ENCODE measurements around the gene KPNA1.

The KPNA1 gene

DNA sequence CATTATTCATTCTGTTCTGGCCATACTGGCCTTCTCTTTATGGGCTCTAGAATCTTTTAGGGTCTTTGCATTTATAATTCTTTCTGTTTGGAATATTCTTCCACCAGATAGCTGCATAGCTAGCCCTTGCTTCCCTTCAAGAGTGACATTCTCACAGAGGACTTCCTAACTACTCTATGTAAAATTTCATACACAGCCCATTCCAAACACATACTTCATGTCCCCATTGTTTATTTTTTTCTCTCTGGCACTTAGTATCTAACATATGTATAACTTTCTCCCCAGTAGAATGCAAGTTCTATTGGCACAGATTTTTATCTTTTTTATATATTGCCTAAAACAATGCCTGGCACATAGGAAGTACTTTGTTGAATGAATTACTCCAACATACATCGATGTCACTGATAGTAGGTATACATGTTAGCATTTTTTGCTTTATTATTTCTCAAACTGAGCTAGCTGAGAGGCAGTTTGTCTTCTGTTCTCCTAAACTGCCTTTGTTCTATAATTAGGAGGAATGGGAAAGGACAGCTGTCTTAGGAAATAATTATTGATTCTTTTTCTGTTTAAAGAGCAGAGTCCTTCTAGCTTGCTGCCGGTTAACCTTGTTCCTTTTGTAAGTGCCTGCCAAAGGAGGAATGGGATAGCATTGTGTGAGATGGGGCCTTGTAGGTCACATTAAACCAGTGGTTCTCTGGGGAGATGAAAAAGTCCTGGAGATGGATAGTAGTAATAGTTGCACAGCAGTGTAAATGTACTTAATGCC is 122.9 kb downstream of the KPNA1 start:
- Histone ChIP-seq H3K4me1 (ENCODE audit: insufficient read depth, poor library complexity, severe bottlenecking) (peaks cover 9% of the 10 kb centered on the region), H3K27ac (ENCODE audit: poor library complexity, severe bottlenecking) (no peak overlapping the region), H3K27me3 (ENCODE audit: insufficient read depth, poor library complexity, severe bottlenecking) (no peaks in the 10 kb centered on the region), H3K36me3 (ENCODE audit: low read depth) (no peaks in the 10 kb centered on the region; the same call in 1 of the 2 replicates), H3K9me3 (ENCODE audit: severe bottlenecking) (no peaks in the 10 kb centered on the region), H3K4me3 (ENCODE audit: severe bottlenecking) (no peak overlapping the region)
- TF ChIP-seq, protein P1, sequence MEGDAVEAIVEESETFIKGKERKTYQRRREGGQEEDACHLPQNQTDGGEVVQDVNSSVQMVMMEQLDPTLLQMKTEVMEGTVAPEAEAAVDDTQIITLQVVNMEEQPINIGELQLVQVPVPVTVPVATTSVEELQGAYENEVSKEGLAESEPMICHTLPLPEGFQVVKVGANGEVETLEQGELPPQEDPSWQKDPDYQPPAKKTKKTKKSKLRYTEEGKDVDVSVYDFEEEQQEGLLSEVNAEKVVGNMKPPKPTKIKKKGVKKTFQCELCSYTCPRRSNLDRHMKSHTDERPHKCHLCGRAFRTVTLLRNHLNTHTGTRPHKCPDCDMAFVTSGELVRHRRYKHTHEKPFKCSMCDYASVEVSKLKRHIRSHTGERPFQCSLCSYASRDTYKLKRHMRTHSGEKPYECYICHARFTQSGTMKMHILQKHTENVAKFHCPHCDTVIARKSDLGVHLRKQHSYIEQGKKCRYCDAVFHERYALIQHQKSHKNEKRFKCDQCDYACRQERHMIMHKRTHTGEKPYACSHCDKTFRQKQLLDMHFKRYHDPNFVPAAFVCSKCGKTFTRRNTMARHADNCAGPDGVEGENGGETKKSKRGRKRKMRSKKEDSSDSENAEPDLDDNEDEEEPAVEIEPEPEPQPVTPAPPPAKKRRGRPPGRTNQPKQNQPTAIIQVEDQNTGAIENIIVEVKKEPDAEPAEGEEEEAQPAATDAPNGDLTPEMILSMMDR (IDR thresholded peaks at IDR 0.05; ENCODE audit: poor library complexity, severe bottlenecking) = no peak
- ATAC-seq (ENCODE audit: low read depth) (no peak), DNase-seq (ENCODE audit: low spot score) (no peak)

DNA sequence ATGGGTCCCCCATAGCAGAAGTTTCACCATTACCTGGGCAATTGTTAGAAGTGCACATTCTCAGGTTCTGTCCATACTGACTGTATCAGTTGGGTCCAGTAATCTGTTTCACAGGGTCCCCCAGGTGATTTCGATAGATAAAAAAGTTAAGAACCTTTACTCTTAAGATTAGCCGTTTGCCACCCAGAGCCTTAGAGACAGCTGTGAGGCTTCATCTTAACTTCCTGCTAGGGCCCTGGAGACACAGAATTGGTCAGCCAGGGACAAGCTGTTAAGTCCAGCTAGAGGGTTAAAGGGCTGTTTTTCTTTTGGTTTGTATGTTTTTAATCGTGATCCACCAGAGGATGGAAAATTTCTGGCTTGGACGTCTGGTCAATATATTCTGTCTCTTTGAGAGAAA is 124.1 kb downstream of the KPNA1 start:
- no peak overlapping the region for H3K27ac ChIP-seq (ENCODE audit: poor library complexity, severe bottlenecking)
- peaks cover 9% of the 10 kb centered on the region for H3K4me1 ChIP-seq (ENCODE audit: insufficient read depth, poor library complexity, severe bottlenecking)
- TF ChIP-seq, protein P1 (IDR thresholded peaks at IDR 0.05; ENCODE audit: poor library complexity, severe bottlenecking) = no peak
- H3K36me3 ChIP-seq (ENCODE audit: low read depth) = peaks cover 5% of the 10 kb centered on the region; the same call in 1 of the 2 replicates
- no peaks in the 10 kb centered on the region for H3K27me3 ChIP-seq (ENCODE audit: insufficient read depth, poor library complexity, severe bottlenecking)
- H3K4me3 ChIP-seq (ENCODE audit: severe bottlenecking) = no peak overlapping the region
- H3K9me3 ChIP-seq (ENCODE audit: severe bottlenecking) = no peaks in the 10 kb centered on the region
- ATAC-seq (ENCODE audit: low read depth) (no peak), DNase-seq (ENCODE audit: low spot score) (no peak)

DNA sequence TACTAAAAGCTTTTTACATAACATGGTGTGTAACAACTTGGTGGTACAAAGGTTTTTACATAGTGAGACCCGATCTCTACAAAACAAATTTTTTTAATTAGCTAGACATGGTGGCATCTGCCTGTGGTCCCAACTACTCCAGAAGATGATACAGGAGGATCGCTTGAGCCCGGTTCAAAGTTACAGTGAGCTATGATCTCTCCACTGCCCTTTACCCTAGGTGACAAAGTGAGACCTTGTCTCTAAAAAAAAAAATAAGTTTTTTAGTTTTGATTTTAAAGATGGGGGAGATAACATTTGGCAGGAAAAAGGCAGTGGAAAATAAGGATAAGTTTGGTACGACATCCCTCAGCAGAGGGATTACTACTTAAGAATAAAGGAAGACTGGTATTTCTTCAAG is 124.8 kb downstream of the KPNA1 start:
- Histone ChIP-seq H3K4me1 (ENCODE audit: insufficient read depth, poor library complexity, severe bottlenecking) (peaks cover 12% of the 10 kb centered on the region), H3K27ac (ENCODE audit: poor library complexity, severe bottlenecking) (no peak overlapping the region), H3K4me3 (ENCODE audit: severe bottlenecking) (no peak overlapping the region), H3K9me3 (ENCODE audit: severe bottlenecking) (no peaks in the 10 kb centered on the region), H3K36me3 (ENCODE audit: low read depth) (peaks cover 8% of the 10 kb centered on the region; the same call in 1 of the 2 replicates), H3K27me3 (ENCODE audit: insufficient read depth, poor library complexity, severe bottlenecking) (no peaks in the 10 kb centered on the region)
- TF ChIP-seq, protein P1 (IDR thresholded peaks at IDR 0.05; ENCODE audit: poor library complexity, severe bottlenecking) = no peak
- no peak for DNase-seq (ENCODE audit: low spot score)
- ATAC-seq (ENCODE audit: low read depth) = no peak

DNA sequence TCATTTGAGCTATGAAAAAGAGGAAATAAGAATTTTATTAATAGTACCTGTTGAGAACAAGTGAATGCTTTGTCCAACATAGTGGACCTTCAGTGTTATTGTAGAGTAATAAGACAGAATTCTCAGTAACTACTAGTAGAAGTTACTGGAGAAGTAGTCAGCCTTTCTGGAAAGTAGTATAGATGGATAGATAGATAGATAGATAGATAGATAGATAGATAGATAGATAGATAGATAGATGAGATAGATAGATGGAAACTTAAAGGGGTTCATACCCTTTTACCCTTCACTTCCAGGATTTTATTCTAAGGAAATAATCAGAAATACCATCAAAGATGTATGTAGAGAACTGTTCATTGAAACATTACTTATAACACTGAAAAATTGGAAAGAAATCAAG is 125.5 kb downstream of the KPNA1 start:
- Histone ChIP-seq H3K27ac (ENCODE audit: poor library complexity, severe bottlenecking) (no peak overlapping the region), H3K4me1 (ENCODE audit: insufficient read depth, poor library complexity, severe bottlenecking) (peaks cover 7% of the 10 kb centered on the region), H3K27me3 (ENCODE audit: insufficient read depth, poor library complexity, severe bottlenecking) (no peaks in the 10 kb centered on the region), H3K36me3 (ENCODE audit: low read depth) (peaks cover 8% of the 10 kb centered on the region; the same call in 1 of the 2 replicates), H3K9me3 (ENCODE audit: severe bottlenecking) (no peaks in the 10 kb centered on the region), H3K4me3 (ENCODE audit: severe bottlenecking) (no peak overlapping the region)
- no peak for DNase-seq (ENCODE audit: low spot score)
- no peak for ATAC-seq (ENCODE audit: low read depth)
- TF ChIP-seq, protein P1 (IDR thresholded peaks at IDR 0.05; ENCODE audit: poor library complexity, severe bottlenecking) = no peak

DNA sequence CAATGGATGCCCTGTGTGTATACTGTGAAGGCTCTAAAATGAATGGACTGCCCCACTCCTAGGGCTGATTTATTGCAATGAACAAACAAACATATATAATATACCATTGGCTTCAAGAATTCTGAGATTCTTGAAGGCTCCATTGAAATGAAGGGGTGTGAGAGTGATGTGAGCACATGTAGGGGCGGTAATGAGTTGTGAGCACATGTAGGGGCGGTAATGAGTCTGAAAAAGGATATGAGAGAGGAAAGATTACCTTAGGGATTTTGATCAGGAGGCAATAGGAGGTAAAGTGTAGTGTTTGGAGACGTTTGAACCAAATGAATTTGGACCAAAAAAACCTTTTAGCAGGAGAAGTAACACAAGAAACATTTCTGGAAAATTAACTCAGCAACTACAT is 127.0 kb downstream of the KPNA1 start:
- Histone ChIP-seq H3K4me1 (ENCODE audit: insufficient read depth, poor library complexity, severe bottlenecking) (peaks cover 2% of the 10 kb centered on the region), H3K9me3 (ENCODE audit: severe bottlenecking) (no peaks in the 10 kb centered on the region), H3K36me3 (ENCODE audit: low read depth) (peaks cover 8% of the 10 kb centered on the region; the same call in 1 of the 2 replicates), H3K27ac (ENCODE audit: poor library complexity, severe bottlenecking) (no peak overlapping the region), H3K4me3 (ENCODE audit: severe bottlenecking) (no peak overlapping the region), H3K27me3 (ENCODE audit: insufficient read depth, poor library complexity, severe bottlenecking) (no peaks in the 10 kb centered on the region)
- DNase-seq (ENCODE audit: low spot score) = no peak
- TF ChIP-seq, protein P1 (IDR thresholded peaks at IDR 0.05; ENCODE audit: poor library complexity, severe bottlenecking) = no peak
- ATAC-seq (ENCODE audit: low read depth) = no peak

Data from RWPE2 (cell line).